OCI-LY7 (cell line): Measurements from ENCODE around the gene PLD2. TPM values are rescaled to one million over a fixed set of nuclear protein-coding genes. Genes with fewer than 3 reads are reported as not detected.

ENCODE experiments used
- BruUV-seq: library from RNA; stranded (reverse); fragments of 400-500 nt; replicated peaks from 2 replicates; lab custom pipeline; 2021; lab: Mats Ljungman, UMichigan
- CTCF ChIA-PET: fragments of 300-600 bp; sonication (Branson Sonifier 250); formaldehyde crosslinking; loops from one replicate; lab custom pipeline; 2022; ENCODE audit warnings: antibody characterized with exemption; ENCODE audit not compliant: unreplicated experiment; lab: Charles Lee
- POLR2A ChIA-PET: fragments of 300-600 bp; sonication (Branson Sonifier 250); formaldehyde crosslinking; loops from one replicate; lab custom pipeline; 2022; ENCODE audit warnings: antibody characterized with exemption; lab: Charles Lee
- DNase-seq: peaks from one replicate; pipeline ENCODE4 v3.0.0-alpha.2; 2015; ENCODE audit warnings: low spot score
- H2AFZ ChIP-seq: fragments of 200-600 bp; sonication (generic), shearing (Covaris generic); 2 replicates; pipeline ENCODE4 v1.6.1; 2014; ENCODE audit warnings: mild to moderate bottlenecking, antibody characterized with exemption, low read length, moderate library complexity
- H3K27ac ChIP-seq: fragments of 200-600 bp; sonication (generic); 2 replicates; pipeline ENCODE4 v1.5.1; 2014; ENCODE audit warnings: mixed run types, low read depth, mild to moderate bottlenecking, moderate library complexity, low read length, inconsistent platforms; ENCODE audit not compliant: poor library complexity, severe bottlenecking
- H3K36me3 ChIP-seq: fragments of 200-600 bp; sonication (generic); 2 replicates; pipeline ENCODE4 v1.6.1; 2014; ENCODE audit warnings: mild to moderate bottlenecking, antibody characterized with exemption, low read length, moderate library complexity, mixed read lengths; ENCODE audit not compliant: insufficient read depth
- H3K4me1 ChIP-seq: fragments of 200-600 bp; sonication (generic); 2 replicates; pipeline ENCODE4 v1.5.1; 2014; ENCODE audit warnings: mild to moderate bottlenecking, low read length; ENCODE audit not compliant: insufficient read depth, poor library complexity, severe bottlenecking
- H3K4me2 ChIP-seq: fragments of 200-600 bp; sonication (generic); 2 replicates; pipeline ENCODE4 v1.6.1; 2014; ENCODE audit warnings: mild to moderate bottlenecking, low read length
- H3K4me3 ChIP-seq: fragments of 200-600 bp; sonication (generic); 2 replicates; pipeline ENCODE4 v1.5.1; 2014; ENCODE audit warnings: mild to moderate bottlenecking, low read depth, low read length; ENCODE audit not compliant: poor library complexity, severe bottlenecking
- H3K79me2 ChIP-seq: fragments of 200-600 bp; sonication (generic); 2 replicates; pipeline ENCODE4 v1.6.1; 2016; ENCODE audit warnings: low read depth, mild to moderate bottlenecking, low read length, moderate library complexity, mixed read lengths; ENCODE audit not compliant: insufficient read depth
- H3K9me2 ChIP-seq: fragments of 200-600 bp; sonication (generic); 2 replicates; pipeline ENCODE4 v1.6.1; 2016; ENCODE audit warnings: mild to moderate bottlenecking, low read length, mixed read lengths; ENCODE audit not compliant: insufficient read depth
- H3K9me3 ChIP-seq: fragments of 200-600 bp; sonication (generic); 2 replicates; pipeline ENCODE4 v1.6.1; 2014; ENCODE audit warnings: mild to moderate bottlenecking, mixed run types, low read length, mixed read lengths
- H4K20me1 ChIP-seq: fragments of 200-600 bp; sonication (generic); 2 replicates; pipeline ENCODE4 v1.6.1; 2014; ENCODE audit warnings: mild to moderate bottlenecking, antibody characterized with exemption, low read length, moderate library complexity, mixed read lengths; ENCODE audit not compliant: insufficient read depth
- CTCF ChIP-seq: fragments of 200-600 bp; sonication (generic); conservative IDR thresholded peaks from 2 replicates; pipeline ENCODE4 v1.5.1; 2014; ENCODE audit warnings: mild to moderate bottlenecking, antibody characterized with exemption, low read length, moderate library complexity, mixed read lengths
- EZH2phosphoT487 ChIP-seq: fragments of 200-600 bp; sonication (generic); IDR thresholded peaks from 2 replicates; pipeline ENCODE4 v1.6.1; 2018; ENCODE audit warnings: low read depth, borderline replicate concordance, mild to moderate bottlenecking, mixed run types, antibody characterized with exemption, low read length, moderate library complexity, mixed read lengths
- intact Hi-C: fragments of 100-400 bp; cut with micrococcal nuclease; formaldehyde crosslinking; loops from one replicate; pipeline ENCODE4 v1.10.0; 2022; ENCODE audit not compliant: unreplicated experiment
- total RNA-seq, 2 experiments: library from RNA; depleted of rRNA in 1 of 2; stranded (reverse); fragments of >200 nt in 1 of 2; shearing (Covaris generic) in 1 of 2; gene quantifications; 2 replicates each; pipeline ENCODE4 v1.2.3, GENCODE V29; 2014 to 2022

PLD2 gene
- total RNA-seq, 2 experiments from 2014 or later: 10.2 to 13.5 TPM

GRCh38 chr17:4870855-4871254, 63.9 kb downstream of the PLD2 start:
- Histone ChIP-seq H2AFZ (no peak overlapping the region), H3K79me2 (no peaks in the 10 kb centered on the region), H3K9me3 (no peaks in the 10 kb centered on the region), H3K4me3 (no peak overlapping the region), H3K27ac (no peak overlapping the region), H3K4me2 (no peak overlapping the region), H3K36me3 (0 out of 2 replicates have a peak, but pooled peaks cover 6% of the 10 kb centered on the region), H4K20me1 (no peaks in the 10 kb centered on the region), H3K9me2 (no peaks in the 10 kb centered on the region), H3K4me1 (no peaks in the 10 kb centered on the region)
- DNase-seq: no peak
- BruUV-seq: no TSS peak
- intact Hi-C loops: no loop called here
- no peak for TF ChIP-seq CTCF
- no peak for TF ChIP-seq EZH2phosphoT487
- POLR2A ChIA-PET: no interaction called here
- CTCF ChIA-PET: no interaction called here

- Histone ChIP-seq H2AFZ (no peak overlapping the region), H3K36me3 (0 out of 2 replicates have a peak, but pooled peaks cover 6% of the 10 kb centered on the region), H3K9me3 (no peaks in the 10 kb centered on the region), H3K4me3 (no peak overlapping the region), H3K79me2 (no peaks in the 10 kb centered on the region), H3K4me2 (no peak overlapping the region), H3K27ac (no peak overlapping the region), H4K20me1 (no peaks in the 10 kb centered on the region), H3K9me2 (no peaks in the 10 kb centered on the region), H3K4me1 (no peaks in the 10 kb centered on the region)
- POLR2A ChIA-PET: no interaction called here
- TF ChIP-seq EZH2phosphoT487: no peak
- no peak for TF ChIP-seq CTCF
- no peak for DNase-seq
- CTCF ChIA-PET: no interaction called here
- no TSS peak for BruUV-seq
- intact Hi-C loops: no loop called here
Observed at GRCh38 chr17:4872786-4873185, 65.8 kb downstream of the PLD2 start.

Other genes starting within 250 kb of the PLD2 start
- gene GGT6, start 246.6 kb upstream of the PLD2 start, total RNA-seq (2014; rRNA removed; shearing (Covaris generic)): not detected in 2 replicates
- gene GGT6, start 246.6 kb upstream of the PLD2 start, total RNA-seq (2022): not detected in 2 replicates
- gene SMTNL2, start 222.6 kb upstream of the PLD2 start, total RNA-seq (2014; rRNA removed; shearing (Covaris generic)): not detected in 2 replicates
- gene SMTNL2, start 222.6 kb upstream of the PLD2 start, total RNA-seq (2022): not detected in 2 replicates
- not detected in 2 replicates for gene ALOX15, start 165.5 kb upstream of the PLD2 start, total RNA-seq (2014; rRNA removed; shearing (Covaris generic))
- 1.8 TPM in 2 replicates for gene ALOX15, start 165.5 kb upstream of the PLD2 start, total RNA-seq (2022)
- 28.2 and 36.8 TPM in 2 replicates for gene PELP1, start 103.0 kb upstream of the PLD2 start, total RNA-seq (2014; rRNA removed; shearing (Covaris generic))
- 104 and 113 TPM in 2 replicates for gene PELP1, start 103.0 kb upstream of the PLD2 start, total RNA-seq (2022)
- gene ARRB2, start 96.5 kb upstream of the PLD2 start, total RNA-seq (2014; rRNA removed; shearing (Covaris generic)): 49.8 and 56.7 TPM in 2 replicates
- 84.9 and 96.1 TPM in 2 replicates for gene ARRB2, start 96.5 kb upstream of the PLD2 start, total RNA-seq (2022)
- 35.3 and 35.9 TPM in 2 replicates for gene MED11, start 75.7 kb upstream of the PLD2 start, total RNA-seq (2014; rRNA removed; shearing (Covaris generic))
- gene MED11, start 75.7 kb upstream of the PLD2 start, total RNA-seq (2022): 19.0 and 19.2 TPM in 2 replicates
- gene ZMYND15, start 67.3 kb upstream of the PLD2 start, total RNA-seq (2014; rRNA removed; shearing (Covaris generic)): not detected in 2 replicates
- not detected in 2 replicates for gene ZMYND15, start 67.3 kb upstream of the PLD2 start, total RNA-seq (2022)
- not detected in 2 replicates for gene CXCL16, start 67.2 kb upstream of the PLD2 start, total RNA-seq (2014; rRNA removed; shearing (Covaris generic))
- not detected in 2 replicates for gene CXCL16, start 67.2 kb upstream of the PLD2 start, total RNA-seq (2022)
- gene TM4SF5, start 35.3 kb upstream of the PLD2 start, total RNA-seq (2014; rRNA removed; shearing (Covaris generic)): not detected in 2 replicates
- not detected in 2 replicates for gene TM4SF5, start 35.3 kb upstream of the PLD2 start, total RNA-seq (2022)
- gene VMO1, start 20.8 kb upstream of the PLD2 start, total RNA-seq (2014; rRNA removed; shearing (Covaris generic)): not detected in 2 replicates
- 0.55 TPM in 1 of 2 replicates, not detected in the other for gene VMO1, start 20.8 kb upstream of the PLD2 start, total RNA-seq (2022)
- gene GLTPD2, start 18.2 kb upstream of the PLD2 start, total RNA-seq (2014; rRNA removed; shearing (Covaris generic)): not detected in 2 replicates
- gene GLTPD2, start 18.2 kb upstream of the PLD2 start, total RNA-seq (2022): not detected in 2 replicates
- gene PSMB6, start 11.0 kb upstream of the PLD2 start, total RNA-seq (2014; rRNA removed; shearing (Covaris generic)): 144 and 155 TPM in 2 replicates
- gene PSMB6, start 11.0 kb upstream of the PLD2 start, total RNA-seq (2022): 111 and 137 TPM in 2 replicates
- 38.3 and 40.6 TPM in 2 replicates for gene MINK1, start 26.2 kb downstream of the PLD2 start, total RNA-seq (2014; rRNA removed; shearing (Covaris generic))
- 61.0 and 62.5 TPM in 2 replicates for gene MINK1, start 26.2 kb downstream of the PLD2 start, total RNA-seq (2022)
- gene C17orf107, start 92.4 kb downstream of the PLD2 start, total RNA-seq (2014; rRNA removed; shearing (Covaris generic)): 0.18 and 0.79 TPM in 2 replicates
- 0.76 and 1.1 TPM in 2 replicates for gene C17orf107, start 92.4 kb downstream of the PLD2 start, total RNA-seq (2022)
- gene CHRNE, start 95.9 kb downstream of the PLD2 start, total RNA-seq (2014; rRNA removed; shearing (Covaris generic)): 0.32 and 0.59 TPM in 2 replicates
- gene CHRNE, start 95.9 kb downstream of the PLD2 start, total RNA-seq (2022): 0.27 and 0.68 TPM in 2 replicates
- not detected in 2 replicates for gene GP1BA, start 125.1 kb downstream of the PLD2 start, total RNA-seq (2014; rRNA removed; shearing (Covaris generic))
- not detected in 2 replicates for gene GP1BA, start 125.1 kb downstream of the PLD2 start, total RNA-seq (2022)
- gene SLC25A11, start 132.9 kb downstream of the PLD2 start, total RNA-seq (2014; rRNA removed; shearing (Covaris generic)): 59.6 and 80.6 TPM in 2 replicates
- 66.8 and 68.2 TPM in 2 replicates for gene SLC25A11, start 132.9 kb downstream of the PLD2 start, total RNA-seq (2022)
- gene RNF167, start 133.1 kb downstream of the PLD2 start, total RNA-seq (2014; rRNA removed; shearing (Covaris generic)): 31.4 and 46.5 TPM in 2 replicates
- 120 and 124 TPM in 2 replicates for gene RNF167, start 133.1 kb downstream of the PLD2 start, total RNA-seq (2022)
- gene PFN1, start 141.4 kb downstream of the PLD2 start, total RNA-seq (2014; rRNA removed; shearing (Covaris generic)): 1,053 and 1,272 TPM in 2 replicates
- gene PFN1, start 141.4 kb downstream of the PLD2 start, total RNA-seq (2022): 950 and 1,053 TPM in 2 replicates
- 14.6 and 24.6 TPM in 2 replicates for gene ENO3, start 144.0 kb downstream of the PLD2 start, total RNA-seq (2014; rRNA removed; shearing (Covaris generic))
- gene ENO3, start 144.0 kb downstream of the PLD2 start, total RNA-seq (2022): 79.4 and 80.4 TPM in 2 replicates
- 53.2 and 54.4 TPM in 2 replicates for gene SPAG7, start 160.7 kb downstream of the PLD2 start, total RNA-seq (2014; rRNA removed; shearing (Covaris generic))
- 58.9 and 67.7 TPM in 2 replicates for gene SPAG7, start 160.7 kb downstream of the PLD2 start, total RNA-seq (2022)
- 8.7 and 9.7 TPM in 2 replicates for gene CAMTA2, start 180.5 kb downstream of the PLD2 start, total RNA-seq (2014; rRNA removed; shearing (Covaris generic))
- 44.3 and 53.4 TPM in 2 replicates for gene CAMTA2, start 180.5 kb downstream of the PLD2 start, total RNA-seq (2022)
- not detected in 2 replicates for gene INCA1, start 190.4 kb downstream of the PLD2 start, total RNA-seq (2014; rRNA removed; shearing (Covaris generic))
- 0.82 and 1.2 TPM in 2 replicates for gene INCA1, start 190.4 kb downstream of the PLD2 start, total RNA-seq (2022)
- gene KIF1C, start 190.8 kb downstream of the PLD2 start, total RNA-seq (2014; rRNA removed; shearing (Covaris generic)): 20.6 and 32.1 TPM in 2 replicates
- gene KIF1C, start 190.8 kb downstream of the PLD2 start, total RNA-seq (2022): 51.1 and 53.7 TPM in 2 replicates
- gene SLC52A1, start 228.3 kb downstream of the PLD2 start, total RNA-seq (2014; rRNA removed; shearing (Covaris generic)): not detected in 2 replicates
- gene SLC52A1, start 228.3 kb downstream of the PLD2 start, total RNA-seq (2022): not detected in 2 replicates